HepG2 (cell line): ENCODE results near the gene ECD. TPM values are rescaled to one million over a fixed set of nuclear protein-coding genes. Genes with fewer than 3 reads are reported as not detected.

ENCODE experiments used
- CBFB ChIP-seq: sonication (generic); formaldehyde crosslinking; IDR thresholded peaks from 2 replicates; pipeline ENCODE4 v1.4.0; 2020; ENCODE audit warnings: missing genetic modification reagents
- HNF4A ChIP-seq: sonication (generic); formaldehyde crosslinking; IDR thresholded peaks from 2 replicates; pipeline ENCODE4 v1.4.0; 2020; ENCODE audit warnings: missing genetic modification reagents
- RARG ChIP-seq: sonication (generic); formaldehyde crosslinking; IDR thresholded peaks from 2 replicates; pipeline ENCODE4 v1.4.0; 2020; ENCODE audit warnings: low read depth, mild to moderate bottlenecking, missing genetic modification reagents
- RBM39 ChIP-seq: fragments of 200-400 bp; formaldehyde crosslinking; IDR thresholded peaks from one replicate; pipeline ENCODE4 v1.6.1; 2018; ENCODE audit warnings: antibody characterized with exemption, mild to moderate bottlenecking, low read depth, low read length; ENCODE audit not compliant: poor library complexity, severe bottlenecking
- SATB2 ChIP-seq: sonication (generic); formaldehyde crosslinking; IDR thresholded peaks from 2 replicates; pipeline ENCODE4 v1.5.0; 2020; ENCODE audit warnings: missing genetic modification reagents
- SMYD3 ChIP-seq: sonication (generic); formaldehyde crosslinking; IDR thresholded peaks from 2 replicates; pipeline ENCODE4 v1.8.1; 2023; ENCODE audit warnings: mild to moderate bottlenecking, missing genetic modification reagents
- ZNF543 ChIP-seq: sonication (generic); formaldehyde crosslinking; IDR thresholded peaks from 2 replicates; pipeline ENCODE4 v1.4.0; 2020; ENCODE audit warnings: mild to moderate bottlenecking, missing genetic modification reagents
- ZNF674 ChIP-seq: sonication (generic); formaldehyde crosslinking; IDR thresholded peaks from 2 replicates; pipeline ENCODE4 v1.5.0; 2020; ENCODE audit warnings: low read depth, mild to moderate bottlenecking, missing genetic modification reagents
- ZNF75D ChIP-seq: sonication (generic); formaldehyde crosslinking; IDR thresholded peaks from 2 replicates; pipeline ENCODE4 v1.8.1; 2023; ENCODE audit warnings: missing genetic modification reagents, mild to moderate bottlenecking, borderline replicate concordance
- polyA plus RNA-seq, 8 experiments: library from polyadenylated mRNA; depleted of rRNA in 3 of 8; stranded (reverse) in 7 of 8; unstranded in 1 of 8; fragments of >200 nt; fragmentation: Illumina TruSeq in 4 of 8; extraction: Trizol in 4 of 8; gene quantifications; 2 replicates each; pipeline versions ENCODE4 v1.2.1 to v1.2.3, GENCODE V29; 2011 to 2016; ENCODE audit warnings: low read depth in 4 of 8, missing spikeins in 1 of 8, mixed read lengths in 1 of 8; ENCODE audit not compliant: insufficient read depth in 1 of 8
- total RNA-seq, 5 experiments: library from RNA; depleted of rRNA; stranded (reverse); fragments of >200 nt; fragmentation: Illumina TruSeq; extraction: Trizol; gene quantifications; 2 replicates each; pipeline ENCODE4 v1.2.3, GENCODE V29; 2016; ENCODE audit warnings: low read depth in 1 of 5
- TF ChIP-seq, protein P1 (sequence below), 2 experiments: sonication (generic) in 1 of 2; formaldehyde crosslinking in 1 of 2; IDR thresholded peaks; 2 replicates each; pipeline versions ENCODE4 v1.4.0 to v1.6.1; 2018 to 2020; ENCODE audit warnings: missing genetic modification reagents in 2 of 2, borderline replicate concordance in 1 of 2, low read depth in 1 of 2, mild to moderate bottlenecking in 1 of 2, missing biosample characterization in 1 of 2
- TF ChIP-seq, protein P2 (sequence below): sonication (generic); formaldehyde crosslinking; IDR thresholded peaks from 2 replicates; pipeline ENCODE4 v1.4.0; 2020; ENCODE audit warnings: missing genetic modification reagents
- TF ChIP-seq, protein P3 (sequence below): sonication (generic); formaldehyde crosslinking; IDR thresholded peaks from 2 replicates; pipeline ENCODE4 v1.8.0; 2022; ENCODE audit warnings: mild to moderate bottlenecking, missing genetic modification reagents; ENCODE audit not compliant: insufficient replicate concordance
- TF ChIP-seq, protein P4 (sequence below): IDR thresholded peaks from 2 replicates; pipeline ENCODE4 v1.6.1; 2012; ENCODE audit warnings: low read depth, low read length, improper control_type of control experiment
- TF ChIP-seq, protein P5 (sequence below): sonication (generic); formaldehyde crosslinking; IDR thresholded peaks from 2 replicates; pipeline ENCODE4 v1.4.0; 2020; ENCODE audit warnings: mild to moderate bottlenecking, missing genetic modification reagents

Gene ECD
- total and polyA plus RNA-seq, 2 of the 13 experiments (the other 11 are each of a cell fraction or from before 2014, with no cell fraction given), result 21.5 to 27.6 TPM

DNA sequence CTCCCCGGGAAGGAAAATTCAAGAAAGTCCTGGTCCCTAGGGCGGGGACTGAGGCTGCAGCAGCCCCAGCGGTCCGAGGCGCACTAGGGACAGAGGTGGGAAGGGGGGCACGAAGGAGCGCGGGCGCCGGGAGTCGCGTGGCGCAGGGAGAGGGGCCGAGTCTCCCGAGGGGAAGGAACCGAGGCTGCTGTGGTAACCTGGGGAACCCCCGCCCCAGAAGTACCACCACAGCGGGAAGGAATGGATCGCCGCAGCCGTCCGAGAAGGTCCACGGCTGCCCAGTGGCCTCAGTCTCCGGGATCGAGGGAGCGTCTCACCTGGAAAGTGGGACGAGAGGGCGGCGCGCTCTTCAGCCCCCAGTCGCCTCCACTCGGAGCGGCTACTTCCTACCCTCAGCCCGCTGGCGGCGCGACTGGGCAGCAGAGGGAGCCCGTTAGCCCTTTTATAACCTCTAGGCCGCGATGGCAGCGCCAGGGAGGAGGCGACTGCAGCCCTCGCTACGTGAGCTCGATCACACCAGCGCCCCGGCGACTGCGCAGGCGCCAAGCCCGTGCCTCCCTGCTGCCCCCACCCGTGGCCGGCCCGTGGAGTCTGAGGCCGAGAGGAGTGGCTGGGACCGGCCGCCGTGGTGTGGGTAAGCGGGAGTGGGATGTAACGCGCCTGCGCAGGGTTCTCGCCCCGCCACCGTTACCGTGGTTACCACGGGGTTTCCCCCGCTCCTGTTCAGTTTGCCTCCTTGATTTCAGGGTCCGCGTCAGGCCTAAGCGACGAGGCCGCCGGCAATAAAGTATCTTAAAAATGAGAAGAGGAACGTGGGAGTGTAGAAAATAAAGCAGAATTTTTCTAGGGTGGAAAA lies 71.1 kb downstream of the ECD start, which contains the start of gene P4HA1 (continued):
- TF ChIP-seq, protein P1, sequence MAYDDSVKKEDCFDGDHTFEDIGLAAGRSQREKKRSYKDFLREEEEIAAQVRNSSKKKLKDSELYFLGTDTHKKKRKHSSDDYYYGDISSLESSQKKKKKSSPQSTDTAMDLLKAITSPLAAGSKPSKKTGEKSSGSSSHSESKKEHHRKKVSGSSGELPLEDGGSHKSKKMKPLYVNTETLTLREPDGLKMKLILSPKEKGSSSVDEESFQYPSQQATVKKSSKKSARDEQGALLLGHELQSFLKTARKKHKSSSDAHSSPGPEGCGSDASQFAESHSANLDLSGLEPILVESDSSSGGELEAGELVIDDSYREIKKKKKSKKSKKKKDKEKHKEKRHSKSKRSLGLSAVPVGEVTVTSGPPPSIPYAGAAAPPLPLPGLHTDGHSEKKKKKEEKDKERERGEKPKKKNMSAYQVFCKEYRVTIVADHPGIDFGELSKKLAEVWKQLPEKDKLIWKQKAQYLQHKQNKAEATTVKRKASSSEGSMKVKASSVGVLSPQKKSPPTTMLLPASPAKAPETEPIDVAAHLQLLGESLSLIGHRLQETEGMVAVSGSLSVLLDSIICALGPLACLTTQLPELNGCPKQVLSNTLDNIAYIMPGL (CRISPR knock-in tag; IDR thresholded peaks at IDR 0.05; ENCODE audit: borderline replicate concordance in 1 of 2, low read depth in 1 of 2), result peak; percentile 97
- TF ChIP-seq CBFB (CRISPR knock-in tag), result peak; percentile 83
- TF ChIP-seq, protein P2, sequence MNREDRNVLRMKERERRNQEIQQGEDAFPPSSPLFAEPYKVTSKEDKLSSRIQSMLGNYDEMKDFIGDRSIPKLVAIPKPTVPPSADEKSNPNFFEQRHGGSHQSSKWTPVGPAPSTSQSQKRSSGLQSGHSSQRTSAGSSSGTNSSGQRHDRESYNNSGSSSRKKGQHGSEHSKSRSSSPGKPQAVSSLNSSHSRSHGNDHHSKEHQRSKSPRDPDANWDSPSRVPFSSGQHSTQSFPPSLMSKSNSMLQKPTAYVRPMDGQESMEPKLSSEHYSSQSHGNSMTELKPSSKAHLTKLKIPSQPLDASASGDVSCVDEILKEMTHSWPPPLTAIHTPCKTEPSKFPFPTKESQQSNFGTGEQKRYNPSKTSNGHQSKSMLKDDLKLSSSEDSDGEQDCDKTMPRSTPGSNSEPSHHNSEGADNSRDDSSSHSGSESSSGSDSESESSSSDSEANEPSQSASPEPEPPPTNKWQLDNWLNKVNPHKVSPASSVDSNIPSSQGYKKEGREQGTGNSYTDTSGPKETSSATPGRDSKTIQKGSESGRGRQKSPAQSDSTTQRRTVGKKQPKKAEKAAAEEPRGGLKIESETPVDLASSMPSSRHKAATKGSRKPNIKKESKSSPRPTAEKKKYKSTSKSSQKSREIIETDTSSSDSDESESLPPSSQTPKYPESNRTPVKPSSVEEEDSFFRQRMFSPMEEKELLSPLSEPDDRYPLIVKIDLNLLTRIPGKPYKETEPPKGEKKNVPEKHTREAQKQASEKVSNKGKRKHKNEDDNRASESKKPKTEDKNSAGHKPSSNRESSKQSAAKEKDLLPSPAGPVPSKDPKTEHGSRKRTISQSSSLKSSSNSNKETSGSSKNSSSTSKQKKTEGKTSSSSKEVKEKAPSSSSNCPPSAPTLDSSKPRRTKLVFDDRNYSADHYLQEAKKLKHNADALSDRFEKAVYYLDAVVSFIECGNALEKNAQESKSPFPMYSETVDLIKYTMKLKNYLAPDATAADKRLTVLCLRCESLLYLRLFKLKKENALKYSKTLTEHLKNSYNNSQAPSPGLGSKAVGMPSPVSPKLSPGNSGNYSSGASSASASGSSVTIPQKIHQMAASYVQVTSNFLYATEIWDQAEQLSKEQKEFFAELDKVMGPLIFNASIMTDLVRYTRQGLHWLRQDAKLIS (CRISPR knock-in tag), result peak; percentile 87
- TF ChIP-seq RBM39, result peak; percentile 98
- TF ChIP-seq HNF4A (CRISPR knock-in tag), result peak; percentile 39; the same call in 1 of the 2 replicates
- 0 out of 2 replicates have a peak, but pooled peaks have one; percentile 38 for TF ChIP-seq ZNF543 (CRISPR knock-in tag)
- no peak for TF ChIP-seq RARG (CRISPR knock-in tag)
- TF ChIP-seq ZNF674, result peak; percentile 84; the same call in 1 of the 2 replicates
- peak; percentile 67; the same call in 1 of the 2 replicates for TF ChIP-seq SATB2 (CRISPR knock-in tag)
- no peak for TF ChIP-seq ZNF75D
- TF ChIP-seq, protein P3, sequence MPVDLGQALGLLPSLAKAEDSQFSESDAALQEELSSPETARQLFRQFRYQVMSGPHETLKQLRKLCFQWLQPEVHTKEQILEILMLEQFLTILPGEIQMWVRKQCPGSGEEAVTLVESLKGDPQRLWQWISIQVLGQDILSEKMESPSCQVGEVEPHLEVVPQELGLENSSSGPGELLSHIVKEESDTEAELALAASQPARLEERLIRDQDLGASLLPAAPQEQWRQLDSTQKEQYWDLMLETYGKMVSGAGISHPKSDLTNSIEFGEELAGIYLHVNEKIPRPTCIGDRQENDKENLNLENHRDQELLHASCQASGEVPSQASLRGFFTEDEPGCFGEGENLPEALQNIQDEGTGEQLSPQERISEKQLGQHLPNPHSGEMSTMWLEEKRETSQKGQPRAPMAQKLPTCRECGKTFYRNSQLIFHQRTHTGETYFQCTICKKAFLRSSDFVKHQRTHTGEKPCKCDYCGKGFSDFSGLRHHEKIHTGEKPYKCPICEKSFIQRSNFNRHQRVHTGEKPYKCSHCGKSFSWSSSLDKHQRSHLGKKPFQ (CRISPR knock-in tag), result peak; percentile 87
- TF ChIP-seq SMYD3 (CRISPR knock-in tag), result 0 out of 2 replicates have a peak, but pooled peaks have one; percentile 59
- TF ChIP-seq, protein P4, sequence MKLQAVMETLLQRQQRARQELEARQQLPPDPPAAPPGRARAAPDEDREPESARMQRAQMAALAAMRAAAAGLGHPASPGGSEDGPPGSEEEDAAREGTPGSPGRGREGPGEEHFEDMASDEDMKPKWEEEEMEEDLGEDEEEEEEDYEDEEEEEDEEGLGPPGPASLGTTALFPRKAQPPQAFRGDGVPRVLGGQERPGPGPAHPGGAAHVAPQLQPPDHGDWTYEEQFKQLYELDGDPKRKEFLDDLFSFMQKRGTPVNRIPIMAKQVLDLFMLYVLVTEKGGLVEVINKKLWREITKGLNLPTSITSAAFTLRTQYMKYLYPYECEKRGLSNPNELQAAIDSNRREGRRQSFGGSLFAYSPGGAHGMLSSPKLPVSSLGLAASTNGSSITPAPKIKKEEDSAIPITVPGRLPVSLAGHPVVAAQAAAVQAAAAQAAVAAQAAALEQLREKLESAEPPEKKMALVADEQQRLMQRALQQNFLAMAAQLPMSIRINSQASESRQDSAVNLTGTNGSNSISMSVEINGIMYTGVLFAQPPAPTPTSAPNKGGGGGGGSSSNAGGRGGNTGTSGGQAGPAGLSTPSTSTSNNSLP, result no peak; the same call in 1 of the 2 replicates
- TF ChIP-seq, protein P5, sequence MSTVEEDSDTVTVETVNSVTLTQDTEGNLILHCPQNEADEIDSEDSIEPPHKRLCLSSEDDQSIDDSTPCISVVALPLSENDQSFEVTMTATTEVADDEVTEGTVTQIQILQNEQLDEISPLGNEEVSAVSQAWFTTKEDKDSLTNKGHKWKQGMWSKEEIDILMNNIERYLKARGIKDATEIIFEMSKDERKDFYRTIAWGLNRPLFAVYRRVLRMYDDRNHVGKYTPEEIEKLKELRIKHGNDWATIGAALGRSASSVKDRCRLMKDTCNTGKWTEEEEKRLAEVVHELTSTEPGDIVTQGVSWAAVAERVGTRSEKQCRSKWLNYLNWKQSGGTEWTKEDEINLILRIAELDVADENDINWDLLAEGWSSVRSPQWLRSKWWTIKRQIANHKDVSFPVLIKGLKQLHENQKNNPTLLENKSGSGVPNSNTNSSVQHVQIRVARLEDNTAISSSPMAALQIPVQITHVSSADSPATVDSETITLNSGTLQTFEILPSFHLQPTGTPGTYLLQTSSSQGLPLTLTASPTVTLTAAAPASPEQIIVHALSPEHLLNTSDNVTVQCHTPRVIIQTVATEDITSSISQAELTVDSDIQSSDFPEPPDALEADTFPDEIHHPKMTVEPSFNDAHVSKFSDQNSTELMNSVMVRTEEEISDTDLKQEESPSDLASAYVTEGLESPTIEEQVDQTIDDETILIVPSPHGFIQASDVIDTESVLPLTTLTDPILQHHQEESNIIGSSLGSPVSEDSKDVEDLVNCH (CRISPR knock-in tag), result no peak
